PC-9 (cell line): Measurements from ENCODE around the gene EIF5B. TPM values are rescaled to one million over a fixed set of nuclear protein-coding genes. Genes with fewer than 3 reads are reported as not detected.

Experiments
- BruUV-seq: library from RNA; stranded (reverse); fragments of 400-500 nt; replicated peaks from 2 replicates; lab custom pipeline; 2021; lab: Mats Ljungman, UMichigan
- CTCF ChIA-PET: fragments of 300-600 bp; sonication (Branson Sonifier 250); formaldehyde crosslinking; loops from one replicate; lab custom pipeline; 2022; ENCODE audit warnings: antibody characterized with exemption; lab: Charles Lee
- POLR2A ChIA-PET: fragments of 300-600 bp; sonication (Branson Sonifier 250); formaldehyde crosslinking; loops from one replicate; lab custom pipeline; 2022; ENCODE audit warnings: antibody characterized with exemption; ENCODE audit not compliant: unreplicated experiment; lab: Charles Lee
- DNase-seq, 2 experiments: peaks; one replicate each; pipeline versions ENCODE4 v3.0.0 to v3.0.0-alpha.2; 2015 to 2022; ENCODE audit warnings: mixed read lengths in 1 of 2
- H2AFZ ChIP-seq: fragments of 200-600 bp; sonication (generic); 2 replicates; pipeline ENCODE4 v1.8.1; 2017; ENCODE audit warnings: antibody characterized with exemption
- H3F3A ChIP-seq: fragments of 200-600 bp; sonication (generic); 2 replicates; pipeline ENCODE4 v1.8.1; 2017; ENCODE audit warnings: antibody characterized with exemption, mild to moderate bottlenecking, low read depth; ENCODE audit not compliant: insufficient read depth
- H3K27ac ChIP-seq: fragments of 200-600 bp; sonication (generic); 2 replicates; pipeline ENCODE4 v1.6.1; 2016; ENCODE audit warnings: mixed run types
- H3K27me3 ChIP-seq: fragments of 200-600 bp; sonication (generic); 2 replicates; pipeline ENCODE4 v1.6.1; 2016; ENCODE audit warnings: low read depth, mixed run types; ENCODE audit not compliant: insufficient read depth
- H3K36me3 ChIP-seq: fragments of 200-600 bp; sonication (generic); 2 replicates; pipeline ENCODE4 v1.6.1; 2016; ENCODE audit warnings: low read depth, mixed run types
- H3K4me1 ChIP-seq: fragments of 200-600 bp; sonication (generic); replicated peaks from 2 replicates; pipeline ENCODE4 v1.6.1; 2016; ENCODE audit warnings: mixed run types; ENCODE audit not compliant: insufficient read depth
- H3K4me2 ChIP-seq: fragments of 200-600 bp; sonication (generic); 2 replicates; pipeline ENCODE4 v1.6.1; 2017; ENCODE audit warnings: mixed run types
- H3K4me3 ChIP-seq: fragments of 200-600 bp; sonication (generic); 2 replicates; pipeline ENCODE4 v1.6.1; 2016; ENCODE audit warnings: mixed run types
- H3K79me2 ChIP-seq: fragments of 200-600 bp; sonication (generic); 2 replicates; pipeline ENCODE4 v1.6.1; 2017; ENCODE audit warnings: low read depth, mixed run types
- H3K9me2 ChIP-seq: fragments of 200-600 bp; sonication (generic); 2 replicates; pipeline ENCODE4 v1.8.1; 2017; ENCODE audit warnings: mild to moderate bottlenecking; ENCODE audit not compliant: insufficient read depth
- H3K9me3 ChIP-seq: fragments of 200-600 bp; sonication (generic); 2 replicates; pipeline ENCODE4 v1.8.1; 2016; ENCODE audit warnings: low read depth; ENCODE audit not compliant: insufficient read depth
- H4K20me1 ChIP-seq: fragments of 200-600 bp; sonication (generic); 2 replicates; pipeline ENCODE4 v1.8.1; 2017; ENCODE audit not compliant: insufficient read depth
- CTCF ChIP-seq: fragments of 200-600 bp; sonication (generic); conservative IDR thresholded peaks from 2 replicates; pipeline ENCODE4 v1.6.1; 2017; ENCODE audit warnings: mixed run types, antibody characterized with exemption, mild to moderate bottlenecking, moderate library complexity
- EZH2 ChIP-seq: fragments of 200-600 bp; sonication (generic); IDR thresholded peaks from 2 replicates; pipeline ENCODE4 v1.8.0; 2017; ENCODE audit warnings: antibody characterized with exemption, low read depth
- intact Hi-C: fragments of 100-400 bp; cut with micrococcal nuclease; formaldehyde crosslinking; loops from one replicate; pipeline ENCODE4 v1.10.0; 2022; ENCODE audit not compliant: unreplicated experiment
- total RNA-seq: library from RNA; stranded (reverse); gene quantifications from 2 replicates; pipeline ENCODE4 v1.2.3, GENCODE V29; 2021

Gene EIF5B
- total RNA-seq, 1 experiment from 2014 or later = 56.7 TPM

DNA sequence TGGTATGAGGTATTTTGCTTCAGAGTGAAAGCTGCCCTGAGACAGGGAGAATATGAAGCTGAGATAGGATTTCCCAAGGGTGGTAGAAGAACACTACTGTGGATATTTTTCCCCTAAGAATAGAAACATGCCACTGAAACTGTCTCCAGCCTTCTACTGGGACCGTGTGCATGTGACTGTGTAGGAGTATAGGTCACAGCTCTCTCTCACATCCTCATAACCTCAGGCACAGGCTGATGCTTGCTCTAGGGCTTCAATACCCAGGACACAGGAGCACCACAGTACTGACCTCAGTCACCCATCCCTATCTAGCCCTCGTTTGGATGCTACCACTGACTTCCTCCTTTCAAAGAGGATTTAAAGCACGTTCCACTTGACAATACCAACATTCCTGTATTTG is 85.4 kb downstream of the EIF5B start:
- Histone ChIP-seq H3K9me3 (no peaks in the 10 kb centered on the region), H3K4me3 (no peak overlapping the region), H3K79me2 (no peaks in the 10 kb centered on the region), H3K27ac (no peak overlapping the region), H2AFZ (no peak overlapping the region), H3K36me3 (peaks cover 38% of the 10 kb centered on the region), H3K9me2 (no peaks in the 10 kb centered on the region), H4K20me1 (no peaks in the 10 kb centered on the region), H3K27me3 (no peaks in the 10 kb centered on the region), H3F3A (no peaks in the 10 kb centered on the region), H3K4me1 (no peaks in the 10 kb centered on the region), H3K4me2 (no peak overlapping the region)
- intact Hi-C loops = loop anchor here (5.0 kb wide), 2 partner anchors 40 to 50 kb away; no protein-coding TSS in a partner anchor
- CTCF ChIA-PET = no interaction called here
- no peak for DNase-seq
- TF ChIP-seq EZH2 = no peak
- TF ChIP-seq CTCF = no peak
- BruUV-seq = no TSS peak
- POLR2A ChIA-PET = no interaction called here

- intact Hi-C loops = loop anchor here (5.0 kb wide), 2 partner anchors 42 to 48 kb away; no protein-coding TSS in a partner anchor
- Histone ChIP-seq H3K4me3 (no peak overlapping the region), H2AFZ (no peak overlapping the region), H3K27me3 (no peaks in the 10 kb centered on the region), H3F3A (no peaks in the 10 kb centered on the region), H3K9me3 (no peaks in the 10 kb centered on the region), H4K20me1 (no peaks in the 10 kb centered on the region), H3K4me1 (no peaks in the 10 kb centered on the region), H3K36me3 (peaks cover 33% of the 10 kb centered on the region), H3K79me2 (no peaks in the 10 kb centered on the region), H3K9me2 (no peaks in the 10 kb centered on the region), H3K27ac (no peak overlapping the region), H3K4me2 (no peak overlapping the region)
- CTCF ChIA-PET = no interaction called here
- no TSS peak for BruUV-seq
- TF ChIP-seq CTCF = no peak
- no peak for TF ChIP-seq EZH2
- no peak for DNase-seq
- POLR2A ChIA-PET = interaction anchor here (0.7 kb wide), 1 partner anchor 20 kb away, joined by 7 read pairs; no protein-coding TSS in a partner anchor
Observed at GRCh38 chr2:99424371-99424770, 87.2 kb downstream of the EIF5B start.

- no peak for DNase-seq
- no peaks in the 10 kb centered on the region for H3K9me3 ChIP-seq
- no peak overlapping the region for H3K4me2 ChIP-seq
- BruUV-seq = no TSS peak
- peaks cover 33% of the 10 kb centered on the region for H3K36me3 ChIP-seq
- no peaks in the 10 kb centered on the region for H3K9me2 ChIP-seq
- no peak overlapping the region for H3K4me3 ChIP-seq
- ChIA-PET POLR2A (no interaction called here), CTCF (no interaction called here)
- no peaks in the 10 kb centered on the region for H3F3A ChIP-seq
- H3K79me2 ChIP-seq = no peaks in the 10 kb centered on the region
- H3K27ac ChIP-seq = no peak overlapping the region
- intact Hi-C loops = no loop called here
- H2AFZ ChIP-seq = no peak overlapping the region
- TF ChIP-seq CTCF (no peak), EZH2 (no peak)
- no peaks in the 10 kb centered on the region; the same call in 1 of the 2 replicates for H4K20me1 ChIP-seq
- H3K4me1 ChIP-seq = no peaks in the 10 kb centered on the region
- no peaks in the 10 kb centered on the region for H3K27me3 ChIP-seq
Observed at GRCh38 chr2:99425022-99425421, 87.8 kb downstream of the EIF5B start.
